Left lung (tissue), 10 donors: ENCODE results near the gene PTBP3. TPM values are rescaled to one million over a fixed set of nuclear protein-coding genes. Genes with fewer than 3 reads are reported as not detected.
"Not testable (repeated sequence)": the region's sequence is repeated elsewhere in the genome, so short reads cannot be mapped to it uniquely, and the experiment has no call there.

Experiments used
- ATAC-seq: fragments of 200-7000 bp; cut with Tn5 transposase; one replicate; pipeline ENCODE4 v1.9.1; 2020; ENCODE audit warnings: moderate library complexity
- DNase-seq, 4 donors: peaks; one replicate each; pipeline ENCODE4 v3.0.0-alpha.2; 2013 to 2020
- H3K27ac ChIP-seq, 2 donors: fragments of 200-600 bp; sonication (generic) in 1 of 2; one replicate each; pipeline versions ENCODE4 v1.5.0 to v1.8.0; 2020 to 2021
- H3K27me3 ChIP-seq, 2 donors: fragments of 200-600 bp; sonication (generic) in 1 of 2; one replicate each; pipeline versions ENCODE4 v1.5.0 to v1.8.0; 2020 to 2021
- H3K36me3 ChIP-seq, 2 donors: fragments of 200-600 bp; sonication (generic) in 1 of 2; one replicate each; pipeline versions ENCODE4 v1.5.0 to v1.8.0; 2020 to 2021
- H3K4me1 ChIP-seq, 2 donors: fragments of 200-600 bp; one replicate each; pipeline ENCODE4 v1.8.0; 2021
- H3K4me3 ChIP-seq, 2 donors: fragments of 200-600 bp; sonication (generic) in 1 of 2; one replicate each; pipeline versions ENCODE4 v1.5.0 to v1.8.0; 2020 to 2021; ENCODE audit warnings: mild to moderate bottlenecking in 1 of 2
- H3K9me3 ChIP-seq, 2 donors: fragments of 200-600 bp; sonication (generic) in 1 of 2; one replicate each; pipeline versions ENCODE4 v1.5.0 to v1.8.0; 2020 to 2021
- intact Hi-C, 2 donors: fragments of 100-400 bp; cut with DNase I; formaldehyde crosslinking; loops; one replicate each; pipeline versions ENCODE4 v1.11.2 to v1.14.2; 2022
- polyA plus RNA-seq, 6 donors: library from polyadenylated mRNA; unstranded; fragments of 120-200 nt; gene quantifications; one replicate each; pipeline ENCODE4 v1.2.1, GENCODE V29; 2013; ENCODE audit not compliant: insufficient read length in 6 of 6
- total RNA-seq, 2 donors: library from RNA; stranded (reverse); fragmentation: NEBNext Ultra II Directional; extraction: Animal tissue kit (Norgen Biotek cat#: 25700); gene quantifications; one replicate each; pipeline ENCODE4 v1.2.1, GENCODE V29; 2021
- TF ChIP-seq, protein P1 (sequence below), 2 donors: fragments of 200-600 bp; sonication (generic) in 1 of 2; IDR thresholded peaks; one replicate each; pipeline versions ENCODE4 v1.5.0 to v1.8.0; 2021; ENCODE audit warnings: antibody characterized with exemption in 2 of 2
- donor health status: DM: no; HTN: yes; CAD: no.
- donor health status: DM: no; HTN: no; CAD: no.

Gene PTBP3
- total and polyA plus RNA-seq, 8 donors: 38.9 to 97.0 (median 45.1) TPM

DNA sequence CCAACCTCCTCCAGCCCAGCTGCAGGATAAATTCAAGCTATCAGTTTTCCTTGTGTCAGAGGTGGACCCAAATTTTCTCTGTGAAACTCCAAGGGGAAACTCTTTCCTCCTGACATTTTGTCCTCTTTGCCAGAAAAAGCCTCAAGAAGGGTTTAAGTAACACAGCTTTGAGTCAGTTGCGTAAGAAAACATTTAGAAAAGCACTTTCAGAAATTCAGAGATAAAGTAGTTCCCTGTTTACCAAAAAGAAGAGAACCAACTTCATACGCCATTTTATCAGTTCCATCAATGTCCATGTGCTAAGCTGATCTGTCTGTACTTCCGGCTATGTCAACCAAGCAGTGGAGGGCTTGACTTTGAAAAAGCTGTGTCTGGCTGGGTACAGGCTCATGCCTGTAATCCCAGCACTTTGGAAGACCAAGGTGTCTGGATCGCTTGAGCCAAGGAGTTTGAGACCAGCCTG, 138.4 kb downstream of the PTBP3 start:
- Histone ChIP-seq H3K27me3 (no peaks in the 10 kb centered on the region), H3K36me3 (no peaks in the 10 kb centered on the region), H3K27ac (peak overlapping the region in 1 of 2 donors; percentile 4), H3K9me3 (no peaks in the 10 kb centered on the region), H3K4me1 (no peaks in the 10 kb centered on the region), H3K4me3 (no peak overlapping the region)
- TF ChIP-seq, protein P1, sequence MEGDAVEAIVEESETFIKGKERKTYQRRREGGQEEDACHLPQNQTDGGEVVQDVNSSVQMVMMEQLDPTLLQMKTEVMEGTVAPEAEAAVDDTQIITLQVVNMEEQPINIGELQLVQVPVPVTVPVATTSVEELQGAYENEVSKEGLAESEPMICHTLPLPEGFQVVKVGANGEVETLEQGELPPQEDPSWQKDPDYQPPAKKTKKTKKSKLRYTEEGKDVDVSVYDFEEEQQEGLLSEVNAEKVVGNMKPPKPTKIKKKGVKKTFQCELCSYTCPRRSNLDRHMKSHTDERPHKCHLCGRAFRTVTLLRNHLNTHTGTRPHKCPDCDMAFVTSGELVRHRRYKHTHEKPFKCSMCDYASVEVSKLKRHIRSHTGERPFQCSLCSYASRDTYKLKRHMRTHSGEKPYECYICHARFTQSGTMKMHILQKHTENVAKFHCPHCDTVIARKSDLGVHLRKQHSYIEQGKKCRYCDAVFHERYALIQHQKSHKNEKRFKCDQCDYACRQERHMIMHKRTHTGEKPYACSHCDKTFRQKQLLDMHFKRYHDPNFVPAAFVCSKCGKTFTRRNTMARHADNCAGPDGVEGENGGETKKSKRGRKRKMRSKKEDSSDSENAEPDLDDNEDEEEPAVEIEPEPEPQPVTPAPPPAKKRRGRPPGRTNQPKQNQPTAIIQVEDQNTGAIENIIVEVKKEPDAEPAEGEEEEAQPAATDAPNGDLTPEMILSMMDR (IDR thresholded peaks at IDR 0.05): no peak
- intact Hi-C loops: no loop called here
- ATAC-seq (peak; percentile 44), DNase-seq (no peak)

DNA sequence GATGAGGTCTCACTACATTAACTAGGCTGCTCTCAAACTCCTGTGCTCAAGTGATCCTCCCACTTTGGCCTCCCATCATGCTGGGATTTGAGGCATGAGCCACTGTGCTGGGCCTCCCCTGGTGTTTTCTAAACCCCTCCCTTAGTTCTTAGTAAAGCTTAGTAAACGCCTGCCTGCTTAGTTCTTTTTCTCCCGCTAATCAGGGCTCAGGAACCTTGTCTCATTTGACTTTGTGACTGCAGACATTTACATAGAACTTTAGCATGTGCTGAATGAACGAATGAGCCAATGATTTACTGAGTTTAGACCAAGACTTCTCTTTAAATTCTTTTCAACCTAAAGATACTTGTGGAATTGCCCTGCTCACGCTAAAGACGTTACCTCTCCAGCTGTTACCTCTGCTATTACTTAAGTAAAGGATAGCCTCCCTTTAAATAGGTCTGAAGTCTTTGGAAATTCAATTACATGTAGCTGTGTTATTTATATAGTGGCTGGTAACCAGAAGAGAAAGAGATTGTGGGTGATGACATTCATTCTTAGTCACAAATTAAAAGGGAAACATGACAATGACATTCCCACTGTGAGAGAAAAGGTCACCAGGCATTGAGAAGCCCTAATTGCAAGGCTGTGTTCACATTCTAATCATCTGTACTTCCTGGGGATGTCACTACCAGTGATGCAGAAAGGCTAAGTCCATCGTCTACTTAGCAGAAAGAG, 139.7 kb downstream of the PTBP3 start:
- H3K27me3 ChIP-seq: no peaks in the 10 kb centered on the region
- H3K36me3 ChIP-seq: no peaks in the 10 kb centered on the region

DNA sequence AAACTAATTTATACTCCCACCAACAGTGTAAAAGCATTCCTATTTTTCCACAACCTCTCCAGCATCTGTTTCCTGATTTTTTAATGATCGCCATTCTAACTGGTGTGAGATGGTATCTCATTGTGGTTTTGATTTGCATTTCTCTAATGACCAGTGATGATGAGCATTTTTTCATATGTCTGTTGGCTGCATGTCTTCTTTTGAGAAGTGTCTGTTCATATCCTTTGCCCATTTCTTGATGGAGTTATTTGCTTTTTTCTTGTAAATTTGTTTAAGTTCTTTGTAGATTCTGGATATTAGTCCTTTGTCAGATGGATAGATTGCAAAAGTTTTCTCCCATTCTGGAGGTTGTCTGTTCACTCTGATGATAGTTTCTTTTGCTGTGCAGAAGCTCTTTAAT, 143.1 kb downstream of the PTBP3 start:
- ATAC-seq, intact Hi-C loops, H3K27ac ChIP-seq, H3K4me3 ChIP-seq, H3K36me3 ChIP-seq, DNase-seq, H3K9me3 ChIP-seq, H3K27me3 ChIP-seq, H3K4me1 ChIP-seq: not testable (repeated sequence)

More for the DNA sequence above, 139.7 kb downstream of the PTBP3 start:
- H3K4me3 ChIP-seq: no peak overlapping the region
- no peaks in the 10 kb centered on the region for H3K4me1 ChIP-seq
- no peak overlapping the region for H3K27ac ChIP-seq
- H3K9me3 ChIP-seq: no peaks in the 10 kb centered on the region
- DNase-seq (no peak), ATAC-seq (no peak)
- TF ChIP-seq, protein P1 (IDR thresholded peaks at IDR 0.05): no peak
- intact Hi-C loops: no loop called here

DNA sequence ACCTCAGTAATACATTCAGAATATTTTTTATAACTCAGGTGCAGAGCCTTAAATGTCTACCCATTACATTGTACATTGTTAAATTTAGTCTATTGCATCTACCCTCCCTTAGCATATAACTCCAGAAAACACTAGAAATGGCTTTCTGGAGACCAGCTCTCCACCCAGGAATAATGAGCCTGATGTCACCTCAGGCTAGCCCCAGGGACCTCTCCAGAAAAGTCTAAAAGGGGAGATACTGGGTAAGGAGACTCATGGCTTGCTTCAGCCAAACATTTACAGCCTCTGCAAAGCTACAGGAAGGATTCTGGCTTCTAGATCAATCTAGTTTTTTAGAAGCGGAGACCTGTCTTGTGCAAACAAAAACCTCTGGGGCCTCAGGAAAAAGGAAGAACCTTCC, 144.5 kb downstream of the PTBP3 start:
- H3K9me3 ChIP-seq: no peaks in the 10 kb centered on the region
- no peaks in the 10 kb centered on the region for H3K4me1 ChIP-seq
- intact Hi-C loops: no loop called here
- H3K27ac ChIP-seq: no peak overlapping the region
- H3K4me3 ChIP-seq: no peak overlapping the region
- DNase-seq: no peak
- H3K36me3 ChIP-seq: no peaks in the 10 kb centered on the region
- H3K27me3 ChIP-seq: no peaks in the 10 kb centered on the region
- ATAC-seq: no peak
- TF ChIP-seq, protein P1 (IDR thresholded peaks at IDR 0.05): no peak

DNA sequence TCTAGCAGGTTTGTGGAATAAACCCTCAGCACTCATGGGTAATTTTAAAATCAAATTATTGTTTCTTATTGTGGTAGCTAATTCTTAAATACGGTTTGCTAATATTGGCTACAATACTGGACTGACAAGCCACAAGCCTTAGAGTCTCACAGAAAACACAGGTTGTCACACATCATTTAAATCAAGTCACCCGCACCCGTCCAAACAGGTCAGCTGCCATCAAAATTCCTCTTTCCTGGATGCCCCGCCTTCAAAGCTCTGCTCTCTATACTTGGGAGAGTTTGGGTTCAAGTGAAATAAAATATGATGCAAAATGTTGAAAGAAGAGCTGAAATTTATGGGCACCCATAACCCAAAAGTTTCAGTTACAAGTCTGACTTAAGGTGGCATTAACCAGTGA, 146.0 kb downstream of the PTBP3 start:
- no peak for ATAC-seq
- no peaks in the 10 kb centered on the region for H3K9me3 ChIP-seq
- TF ChIP-seq, protein P1 (IDR thresholded peaks at IDR 0.05): no peak
- H3K27me3 ChIP-seq: no peaks in the 10 kb centered on the region
- H3K27ac ChIP-seq: no peak overlapping the region
- H3K36me3 ChIP-seq: no peaks in the 10 kb centered on the region
- DNase-seq: no peak
- intact Hi-C loops: no loop called here
- H3K4me3 ChIP-seq: no peak overlapping the region
- no peaks in the 10 kb centered on the region for H3K4me1 ChIP-seq

DNA sequence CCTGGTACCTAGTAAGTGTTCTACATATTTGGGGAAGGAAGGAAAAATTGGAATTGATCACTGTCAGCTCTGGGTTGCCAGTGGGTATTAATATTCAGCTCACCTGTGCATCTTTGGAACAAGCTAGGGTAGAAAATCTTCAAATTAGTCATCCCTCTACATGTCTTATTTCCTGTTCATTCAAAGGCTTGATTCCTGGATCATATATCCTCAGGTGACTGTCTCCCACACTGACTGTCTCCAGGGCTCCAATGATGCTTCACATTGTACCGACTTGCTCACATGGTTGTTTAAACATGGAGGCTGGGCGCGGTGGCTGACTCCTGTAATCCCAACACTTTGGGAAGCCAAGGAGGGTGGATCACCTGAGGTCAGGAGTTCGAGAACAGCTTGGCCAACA, 146.7 kb downstream of the PTBP3 start:
- intact Hi-C loops: no loop called here
- TF ChIP-seq, protein P1 (IDR thresholded peaks at IDR 0.05): no peak

More for the DNA sequence above, 146.7 kb downstream of the PTBP3 start:
- DNase-seq (no peak), ATAC-seq (no peak)
- no peak overlapping the region for H3K27ac ChIP-seq
- no peaks in the 10 kb centered on the region for H3K27me3 ChIP-seq
- H3K4me1 ChIP-seq: no peaks in the 10 kb centered on the region
- no peak overlapping the region for H3K4me3 ChIP-seq
- H3K9me3 ChIP-seq: no peaks in the 10 kb centered on the region
- no peaks in the 10 kb centered on the region for H3K36me3 ChIP-seq
